Right renal cortex interstitium (tissue), 3 donors: ENCODE data around the gene RTF2. TPM values are rescaled to one million over a fixed set of nuclear protein-coding genes. Genes with fewer than 3 reads are reported as not detected.

Source experiments
- DNase-seq, 3 donors: peaks; one replicate each; pipeline ENCODE4 v3.0.0-alpha.2; 2013; ENCODE audit warnings: low read depth in 3 of 3, low spot score in 2 of 3
- polyA plus RNA-seq, 3 donors: library from polyadenylated mRNA; unstranded; fragments of 120-200 nt; gene quantifications; one replicate each; pipeline ENCODE4 v1.2.1, GENCODE V29; 2013; ENCODE audit not compliant: insufficient read length in 3 of 3

Gene RTF2
- polyA plus RNA-seq = 100 to 1,000 TPM; 127 to 137 (median 127) TPM

GRCh38 chr20:56468316-56469076 is at the start of gene RTF2:
Gene RTF2 (plus strand): TSS chr20:56468627. CDS start chr20:56468698, 71 bp downstream.
- peak; percentile 73 to 86 (median 77) for DNase-seq

- DNase-seq = no peak
Observed at GRCh38 chr20:56420028-56420427, 48.4 kb upstream of the RTF2 start.

GRCh38 chr20:56420940-56421688 is 47.3 kb upstream of the RTF2 start:
- no peak for DNase-seq

GRCh38 chr20:56422076-56422823 is 46.2 kb upstream of the RTF2 start:
- DNase-seq = no peak

- DNase-seq = no peak
Observed at GRCh38 chr20:56422824-56423189, 45.6 kb upstream of the RTF2 start.

GRCh38 chr20:56423211-56423610 is 45.2 kb upstream of the RTF2 start:
- no peak for DNase-seq

- no peak for DNase-seq
Observed at GRCh38 chr20:56423886-56424285, 44.5 kb upstream of the RTF2 start.

GRCh38 chr20:56424931-56425330 is 43.5 kb upstream of the RTF2 start:
- DNase-seq = no peak

GRCh38 chr20:56426026-56426425 is 42.4 kb upstream of the RTF2 start:
- DNase-seq = no peak

- DNase-seq = no peak
Observed at GRCh38 chr20:56426926-56427325, 41.5 kb upstream of the RTF2 start.

- DNase-seq = no peak
Observed at GRCh38 chr20:56427797-56428196, 40.6 kb upstream of the RTF2 start.

- DNase-seq = no peak
Observed at GRCh38 chr20:56428410-56428809, 40.0 kb upstream of the RTF2 start.

- no peak for DNase-seq
Observed at GRCh38 chr20:56428881-56429280, 39.5 kb upstream of the RTF2 start.

GRCh38 chr20:56429502-56429901 is 38.9 kb upstream of the RTF2 start:
- DNase-seq = no peak

GRCh38 chr20:56429941-56430340 is 38.5 kb upstream of the RTF2 start:
- no peak for DNase-seq

GRCh38 chr20:56430461-56430860 is 38.0 kb upstream of the RTF2 start:
- no peak for DNase-seq

GRCh38 chr20:56430957-56431356 is 37.5 kb upstream of the RTF2 start:
- DNase-seq = no peak

GRCh38 chr20:56431471-56431870 is 37.0 kb upstream of the RTF2 start:
- no peak for DNase-seq

GRCh38 chr20:56433221-56433879 is 35.1 kb upstream of the RTF2 start:
- no peak for DNase-seq

GRCh38 chr20:56433880-56434255 is 34.6 kb upstream of the RTF2 start:
- DNase-seq = no peak
